ENCODE measurements around the gene FBXL7. TPM values are rescaled to one million over a fixed set of nuclear protein-coding genes. Genes with fewer than 3 reads are reported as not detected.

Gene FBXL7
- total RNA-seq, 4 donors from 2014 or later, result 14.2 to 32.1 (median 24.9) TPM

- no peak for TF ChIP-seq POLR2A (IDR thresholded peaks at IDR 0.05)
- TF ChIP-seq CTCF (IDR thresholded peaks at IDR 0.05), result no peak
- no peak for TF ChIP-seq POLR2AphosphoS5 (IDR thresholded peaks at IDR 0.05)
- no peak for TF ChIP-seq EP300 (IDR thresholded peaks at IDR 0.05)
- 37 to 47% methylated on average over 4 of the region's 4 CpGs for WGBS, 2 donors (ENCODE audit: low coverage in 1 of 2)
- H3K27ac ChIP-seq, result peak overlapping the region in 2 of 4 donors; percentile 7 to 10
- no peaks in the 10 kb centered on the region for H3K36me3 ChIP-seq
- H3K27me3 ChIP-seq, result no peaks in the 10 kb centered on the region
- ATAC-seq, result no peak
- peaks cover 0 to 23% (median 0%) of the 10 kb centered on the region in 3 donors for H3K4me1 ChIP-seq
- peaks cover 4 to 16% (median 4%) of the 10 kb centered on the region in 3 donors for H3K9me3 ChIP-seq
- H3K4me3 ChIP-seq, result no peak overlapping the region
Observed at GRCh38 chr5:15731699-15732098, 231.7 kb downstream of the FBXL7 start.

GRCh38 chr5:15734058-15734457 lies 234.1 kb downstream of the FBXL7 start:
- H3K4me1 ChIP-seq, result peaks cover 0 to 40% (median 0%) of the 10 kb centered on the region in 3 donors
- no peak overlapping the region for H3K4me3 ChIP-seq
- ATAC-seq, result no peak
- no peaks in the 10 kb centered on the region for H3K9me3 ChIP-seq
- no peaks in the 10 kb centered on the region for H3K27me3 ChIP-seq
- no peak overlapping the region for H3K27ac ChIP-seq
- 84 to 96% methylated on average over 7 of the region's 7 CpGs for WGBS, 2 donors (ENCODE audit: low coverage in 1 of 2)
- TF ChIP-seq CTCF (IDR thresholded peaks at IDR 0.05) (no peak), POLR2AphosphoS5 (IDR thresholded peaks at IDR 0.05) (no peak), EP300 (IDR thresholded peaks at IDR 0.05) (no peak), POLR2A (IDR thresholded peaks at IDR 0.05) (no peak)
- no peaks in the 10 kb centered on the region for H3K36me3 ChIP-seq

- no peak for TF ChIP-seq POLR2AphosphoS5 (IDR thresholded peaks at IDR 0.05)
Observed at GRCh38 chr5:15737036-15737821, 237.2 kb downstream of the FBXL7 start.

GRCh38 chr5:15737871-15738664 lies 238.1 kb downstream of the FBXL7 start:
- H3K27ac ChIP-seq, result no peak overlapping the region
- no peak overlapping the region for H3K4me3 ChIP-seq
- ATAC-seq, result no peak
- H3K9me3 ChIP-seq, result no peaks in the 10 kb centered on the region
- TF ChIP-seq POLR2AphosphoS5 (IDR thresholded peaks at IDR 0.05) (no peak), CTCF (IDR thresholded peaks at IDR 0.05) (no peak), POLR2A (IDR thresholded peaks at IDR 0.05) (no peak), EP300 (IDR thresholded peaks at IDR 0.05) (no peak)
- peaks cover 0 to 27% (median 0%) of the 10 kb centered on the region in 3 donors for H3K4me1 ChIP-seq
- H3K36me3 ChIP-seq, result no peaks in the 10 kb centered on the region
- H3K27me3 ChIP-seq, result no peaks in the 10 kb centered on the region
- 37 to 43% methylated on average over 5 of the region's 5 CpGs for WGBS, 2 donors (ENCODE audit: low coverage in 1 of 2)

More at GRCh38 chr5:15737036-15737821, 237.2 kb downstream of the FBXL7 start:
- no peak overlapping the region for H3K27ac ChIP-seq
- H3K9me3 ChIP-seq, result no peaks in the 10 kb centered on the region
- WGBS, 2 donors (ENCODE audit: low coverage in 1 of 2), result 49 to 75% methylated on average over 6 to 8 of the region's 8 CpGs
- no peaks in the 10 kb centered on the region for H3K36me3 ChIP-seq
- ATAC-seq, result peak; percentile 69
- no peak overlapping the region for H3K4me3 ChIP-seq
- no peaks in the 10 kb centered on the region for H3K27me3 ChIP-seq
- peaks cover 0 to 33% (median 0%) of the 10 kb centered on the region in 3 donors for H3K4me1 ChIP-seq

- ATAC-seq, result no peak
- TF ChIP-seq CTCF (IDR thresholded peaks at IDR 0.05) (no peak), POLR2AphosphoS5 (IDR thresholded peaks at IDR 0.05) (no peak), EP300 (IDR thresholded peaks at IDR 0.05) (no peak), POLR2A (IDR thresholded peaks at IDR 0.05) (no peak)
- no peak overlapping the region for H3K4me3 ChIP-seq
- H3K27me3 ChIP-seq, result no peaks in the 10 kb centered on the region
- no peaks in the 10 kb centered on the region for H3K36me3 ChIP-seq
- H3K4me1 ChIP-seq, result peaks cover 0 to 27% (median 0%) of the 10 kb centered on the region in 3 donors
- no peaks in the 10 kb centered on the region for H3K9me3 ChIP-seq
- H3K27ac ChIP-seq, result no peak overlapping the region
Observed at GRCh38 chr5:15740383-15740782, 240.4 kb downstream of the FBXL7 start.
